Measurements from ENCODE around the gene AHDC1. TPM values are rescaled to one million over a fixed set of nuclear protein-coding genes. Genes with fewer than 3 reads are reported as not detected.

AHDC1 gene
- total RNA-seq, 1 donor from 2014 or later: 50.1 TPM

- Mint-ChIP-seq H3K9me3 (no peaks in the 10 kb centered on the region), H3K27ac (ENCODE audit: unreplicated experiment) (peak overlapping the region; percentile 2), H3K4me1 (peaks cover 72% of the 10 kb centered on the region), H3K36me3 (ENCODE audit: low read depth) (no peaks in the 10 kb centered on the region), H3K4me3 (no peak overlapping the region), H3K27me3 (ENCODE audit: low read depth) (no peaks in the 10 kb centered on the region)
- no peak for DNase-seq (ENCODE audit: low read depth, low spot score)
- no peak for TF ChIP-seq CTCF (conservative IDR thresholded peaks at IDR 0.05)
These were observed 43.4 kb downstream of the AHDC1 start for GRCh38 chr1:27560268-27561123.

- no peak for TF ChIP-seq CTCF (conservative IDR thresholded peaks at IDR 0.05)
- H3K36me3 Mint-ChIP-seq (ENCODE audit: low read depth): no peaks in the 10 kb centered on the region
- H3K9me3 Mint-ChIP-seq: no peaks in the 10 kb centered on the region
- no peaks in the 10 kb centered on the region for H3K27me3 Mint-ChIP-seq (ENCODE audit: low read depth)
- H3K27ac Mint-ChIP-seq (ENCODE audit: unreplicated experiment): peak overlapping the region; percentile 73
- H3K4me3 Mint-ChIP-seq: peak overlapping the region; percentile 9
- peaks cover 69% of the 10 kb centered on the region for H3K4me1 Mint-ChIP-seq
- DNase-seq (ENCODE audit: low read depth, low spot score): no peak
These were observed 44.4 kb downstream of the AHDC1 start for GRCh38 chr1:27559466-27560030.

- H3K36me3 Mint-ChIP-seq (ENCODE audit: low read depth): peaks cover 3% of the 10 kb centered on the region
- no peaks in the 10 kb centered on the region for H3K27me3 Mint-ChIP-seq (ENCODE audit: low read depth)
- H3K4me3 Mint-ChIP-seq: peak overlapping the region; percentile 38
- H3K27ac Mint-ChIP-seq (ENCODE audit: unreplicated experiment): peak overlapping the region; percentile 57
- DNase-seq (ENCODE audit: low read depth, low spot score): no peak
- no peak for TF ChIP-seq CTCF (conservative IDR thresholded peaks at IDR 0.05)
- no peaks in the 10 kb centered on the region for H3K9me3 Mint-ChIP-seq
- peaks cover 56% of the 10 kb centered on the region for H3K4me1 Mint-ChIP-seq
These were observed 46.2 kb downstream of the AHDC1 start for GRCh38 chr1:27557596-27558340.

GRCh38 chr1:27556781-27557595, 47.0 kb downstream of the AHDC1 start:
- DNase-seq (ENCODE audit: low read depth, low spot score): peak; percentile 83
- H3K9me3 Mint-ChIP-seq: no peaks in the 10 kb centered on the region
- H3K4me1 Mint-ChIP-seq: peaks cover 48% of the 10 kb centered on the region
- peak overlapping the region; percentile 38 for H3K4me3 Mint-ChIP-seq
- H3K27me3 Mint-ChIP-seq (ENCODE audit: low read depth): no peaks in the 10 kb centered on the region
- H3K27ac Mint-ChIP-seq (ENCODE audit: unreplicated experiment): peak overlapping the region; percentile 80
- peaks cover 3% of the 10 kb centered on the region for H3K36me3 Mint-ChIP-seq (ENCODE audit: low read depth)
- TF ChIP-seq CTCF (conservative IDR thresholded peaks at IDR 0.05): peak; percentile 95

- H3K9me3 Mint-ChIP-seq: no peaks in the 10 kb centered on the region
- peak overlapping the region; percentile 80 for H3K27ac Mint-ChIP-seq (ENCODE audit: unreplicated experiment)
- peaks cover 3% of the 10 kb centered on the region for H3K36me3 Mint-ChIP-seq (ENCODE audit: low read depth)
- no peak for DNase-seq (ENCODE audit: low read depth, low spot score)
- H3K4me3 Mint-ChIP-seq: peak overlapping the region; percentile 58
- peaks cover 42% of the 10 kb centered on the region for H3K4me1 Mint-ChIP-seq
- H3K27me3 Mint-ChIP-seq (ENCODE audit: low read depth): no peaks in the 10 kb centered on the region
- no peak for TF ChIP-seq CTCF (conservative IDR thresholded peaks at IDR 0.05)
These were observed 47.5 kb downstream of the AHDC1 start for GRCh38 chr1:27556435-27556780.

Data from neural crest cell (in vitro differentiated cells).